HK-2 (cell line): Measurements from ENCODE around the gene OTUB2.
"Not testable (repeated sequence)": the region's sequence is repeated elsewhere in the genome, so short reads cannot be mapped to it uniquely, and the experiment has no call there.

Experiments used
- DNase-seq: peaks from one replicate; pipeline ENCODE4 v3.0.0-alpha.2; 2018; ENCODE audit not compliant: unreplicated experiment

The OTUB2 gene

DNA sequence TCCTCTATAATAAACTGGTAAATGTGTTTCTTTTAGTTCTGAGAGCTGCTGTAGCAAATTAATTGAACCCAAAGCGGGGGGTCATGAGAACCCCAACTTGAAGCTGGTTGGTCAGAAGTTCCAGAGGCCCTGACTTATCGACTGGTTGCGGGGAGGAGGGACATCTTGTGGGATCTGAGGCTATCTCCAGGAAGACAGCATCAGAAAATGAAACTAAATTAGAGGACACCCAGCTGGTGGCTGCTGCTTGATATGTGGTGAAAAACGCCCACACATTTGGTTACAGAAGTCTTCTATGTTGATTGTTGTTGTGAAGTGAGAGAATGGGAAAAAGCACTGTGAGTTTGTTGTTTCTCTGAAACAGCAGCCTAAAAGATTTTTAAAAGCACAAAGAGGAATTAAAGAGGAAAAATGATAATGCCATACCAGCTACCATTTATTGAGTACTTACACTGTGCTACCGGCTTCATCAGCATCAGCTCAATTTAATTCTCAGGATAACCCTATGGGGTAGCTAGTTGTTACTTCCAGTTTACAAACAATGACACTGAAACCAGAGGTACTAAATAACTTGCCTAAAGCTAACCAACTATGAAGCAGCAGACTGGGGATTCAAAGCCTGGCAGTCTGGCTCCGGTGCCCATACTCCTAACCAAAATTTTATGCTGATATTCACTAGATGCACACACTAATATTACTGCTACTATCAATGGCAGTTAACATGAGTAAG lies 30.6 kb downstream of the OTUB2 start:
- DNase-seq, result no peak

- DNase-seq, result no peak
Measured at GRCh38 chr14:94058128-94058673, 32.1 kb downstream of the OTUB2 start.

GRCh38 chr14:94058674-94059138 lies 32.6 kb downstream of the OTUB2 start:
- DNase-seq, result no peak

DNA sequence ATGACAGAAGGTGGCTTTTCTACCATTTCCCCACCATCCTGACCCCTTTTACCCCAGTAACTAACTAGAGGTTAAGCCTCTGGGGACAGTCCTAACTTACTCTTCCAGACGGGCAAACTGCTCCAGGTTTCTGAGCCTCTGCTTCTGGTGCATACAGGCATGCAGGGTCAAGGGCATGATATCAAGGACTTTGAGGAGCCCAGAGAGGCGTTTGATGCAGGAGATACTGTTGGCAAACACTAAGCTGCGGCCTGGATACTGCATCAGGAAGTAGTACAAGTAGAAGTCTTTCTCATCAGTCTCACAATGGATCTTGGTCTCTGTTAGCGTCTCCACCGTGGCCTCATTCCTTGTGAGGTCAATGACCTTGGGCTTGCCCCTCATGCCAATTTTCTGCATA lies 33.9 kb downstream of the OTUB2 start:
- DNase-seq, result no peak

- DNase-seq, result peak; percentile 57
Measured at GRCh38 chr14:94062344-94062940, 36.3 kb downstream of the OTUB2 start.

DNA sequence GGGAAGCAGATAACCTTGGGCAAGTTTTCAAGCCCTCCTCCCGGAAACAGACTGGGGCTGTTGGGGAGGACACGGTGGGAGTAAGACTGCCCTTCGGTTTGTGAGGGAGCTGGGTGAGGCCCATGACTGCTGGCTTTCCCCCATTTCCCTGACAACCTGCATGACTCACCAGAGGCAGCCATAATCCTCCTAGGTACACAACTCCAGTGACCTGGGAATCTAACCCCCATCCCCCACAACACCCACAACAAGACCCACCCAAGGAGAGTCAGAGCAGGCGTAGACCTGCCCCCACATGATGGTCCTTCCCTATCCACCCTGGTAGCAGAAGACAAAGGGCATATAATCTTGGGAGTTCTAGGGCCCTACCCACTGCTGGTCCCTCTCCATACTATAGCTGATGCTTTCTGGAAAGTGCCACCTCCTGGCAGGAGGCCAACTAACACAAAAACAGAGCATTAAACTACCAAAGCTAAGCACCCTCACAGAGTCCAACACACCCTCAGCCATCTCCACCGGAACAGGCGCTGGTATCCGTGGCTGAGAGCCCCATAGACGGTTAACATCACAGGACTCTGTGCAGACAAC lies 40.0 kb downstream of the OTUB2 start:
- no peak for DNase-seq

GRCh38 chr14:94072076-94072475 lies 45.9 kb downstream of the OTUB2 start:
- DNase-seq, result not testable (repeated sequence)

- no peak for DNase-seq
Measured at GRCh38 chr14:94074534-94074933, 48.4 kb downstream of the OTUB2 start.

DNA sequence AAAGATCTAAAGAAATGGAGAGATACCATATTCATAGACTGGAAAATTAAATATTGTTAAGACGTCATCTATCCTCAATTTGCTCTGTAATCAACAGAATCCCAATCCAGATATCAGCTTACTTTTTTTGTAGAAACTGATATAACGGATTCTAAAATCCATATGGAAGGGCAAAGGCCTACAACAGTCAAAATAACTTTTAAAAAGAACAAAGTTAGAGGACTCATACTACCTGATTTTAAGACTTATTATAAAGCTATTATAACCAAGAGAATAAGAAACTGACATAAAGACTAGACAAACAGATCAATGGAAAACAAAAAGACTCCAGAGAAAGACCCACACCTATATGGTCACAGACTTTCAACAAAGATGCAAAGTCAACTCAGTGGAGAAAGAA lies 48.9 kb downstream of the OTUB2 start:
- no peak for DNase-seq

DNA sequence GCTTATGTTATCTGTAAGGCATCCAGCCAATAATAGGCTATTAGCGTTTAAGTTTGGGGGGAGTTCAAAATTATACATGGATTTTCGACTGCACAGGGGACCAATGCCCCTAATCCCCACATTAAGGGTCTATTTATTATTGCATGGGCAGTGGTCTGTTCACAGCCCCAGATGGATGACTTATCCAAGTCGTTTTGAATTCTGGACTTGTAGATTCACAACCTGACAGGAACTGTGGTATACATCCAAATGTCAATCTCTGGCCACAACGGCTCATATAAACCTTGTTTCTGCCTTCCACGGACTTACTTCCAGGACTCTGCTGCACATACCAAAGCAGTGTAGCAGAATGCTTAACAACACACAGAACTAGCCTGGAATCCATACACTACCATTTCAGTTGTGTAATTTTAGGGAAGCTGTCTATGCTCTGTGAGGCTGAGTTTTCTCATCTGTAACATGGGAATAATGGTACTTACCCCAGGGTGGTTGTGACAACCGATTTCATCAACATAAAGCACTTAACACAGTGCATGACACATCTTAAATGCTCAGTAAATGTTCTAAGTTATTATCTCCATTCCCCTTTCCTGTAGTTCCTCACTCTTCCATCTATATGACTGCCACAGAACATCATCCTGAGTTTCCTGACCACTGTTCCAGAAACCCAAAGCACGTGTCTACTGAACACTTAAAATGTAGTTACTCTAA lies 51.1 kb downstream of the OTUB2 start:
- DNase-seq, result no peak

- DNase-seq, result no peak
Measured at GRCh38 chr14:94077823-94078222, 51.7 kb downstream of the OTUB2 start.

DNA sequence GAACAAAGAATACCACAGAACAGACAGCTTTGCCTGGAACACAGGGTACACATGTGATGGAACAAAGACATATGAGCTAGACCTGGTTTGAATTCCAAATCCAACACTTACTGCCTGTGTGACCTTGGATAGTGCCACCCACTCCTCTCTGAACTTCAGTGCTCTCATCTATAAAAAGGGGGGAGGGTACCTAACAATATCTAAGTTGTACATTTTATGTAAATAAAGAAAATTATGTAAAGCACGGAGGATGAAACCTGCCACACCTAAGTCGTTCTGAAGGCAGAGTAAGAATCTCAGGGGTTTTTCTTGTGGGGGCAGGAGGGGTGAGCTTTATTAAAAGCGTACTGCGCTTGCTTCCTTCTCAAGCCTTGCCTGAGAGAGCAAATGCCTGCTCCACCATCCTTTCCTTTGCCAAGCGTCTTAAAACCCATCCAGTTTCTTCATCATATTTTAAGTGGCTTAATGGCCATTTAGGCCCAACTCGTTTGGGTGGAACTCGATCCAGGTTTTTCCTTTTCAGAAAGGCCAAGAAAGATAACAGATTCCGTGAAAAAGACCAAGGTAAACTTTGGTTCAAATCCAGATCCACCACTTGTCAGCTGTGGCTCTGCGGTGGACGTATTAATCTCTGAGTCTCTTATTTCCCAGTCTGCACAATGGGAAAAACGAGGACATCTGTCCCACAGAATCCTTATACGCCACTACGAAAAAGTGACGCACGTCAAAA lies 53.9 kb downstream of the OTUB2 start:
- no peak for DNase-seq

DNA sequence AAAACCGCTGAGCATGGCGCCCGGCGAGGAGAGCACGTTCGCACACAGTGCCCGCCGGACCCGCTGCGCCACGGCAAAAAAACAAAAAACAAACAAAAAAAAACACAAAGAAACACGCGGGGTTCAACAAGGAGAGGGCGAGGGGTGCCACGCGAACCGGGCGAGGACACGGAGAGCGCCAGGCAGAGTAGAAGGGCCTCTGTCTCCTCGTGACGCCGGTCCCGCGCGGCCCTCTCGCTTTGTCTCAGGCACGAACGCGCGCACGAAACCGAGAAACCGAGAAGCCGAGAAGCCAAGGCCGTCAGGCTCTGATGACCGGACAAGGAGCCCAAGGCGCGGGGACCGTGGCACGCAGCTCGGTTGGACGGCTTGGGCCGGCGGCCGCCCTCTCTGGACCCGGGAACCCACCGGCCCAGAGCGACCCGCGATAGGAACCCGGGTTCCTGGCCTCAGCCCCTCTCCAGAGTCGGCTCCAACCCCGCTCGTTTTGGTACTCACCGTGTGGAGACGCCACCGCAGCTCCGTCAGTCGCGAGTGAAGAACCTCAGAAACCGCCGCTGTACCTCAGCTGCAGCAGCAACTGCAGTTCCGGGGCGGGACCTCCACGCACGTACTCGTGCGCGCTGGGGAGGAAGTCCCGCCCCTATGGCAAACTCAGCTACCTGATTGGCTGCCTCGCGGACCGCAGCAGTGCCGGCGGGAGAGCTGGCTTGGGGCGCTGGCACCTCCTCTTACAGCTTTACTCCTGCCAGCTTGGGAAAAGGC lies 54.7 kb downstream of the OTUB2 start, which contains the start of the genes DDX24 and IFI27L1:
DDX24 (minus strand) TSS at position 582 of the 765 bp plus-strand sequence. CDS start 1,460 bp downstream, outside the sequence.
IFI27L1 (plus strand) TSS at position 690 of the 765 bp plus-strand sequence. CDS start 15,628 bp downstream, outside the sequence.
- DNase-seq, result peak; percentile 96

DNA sequence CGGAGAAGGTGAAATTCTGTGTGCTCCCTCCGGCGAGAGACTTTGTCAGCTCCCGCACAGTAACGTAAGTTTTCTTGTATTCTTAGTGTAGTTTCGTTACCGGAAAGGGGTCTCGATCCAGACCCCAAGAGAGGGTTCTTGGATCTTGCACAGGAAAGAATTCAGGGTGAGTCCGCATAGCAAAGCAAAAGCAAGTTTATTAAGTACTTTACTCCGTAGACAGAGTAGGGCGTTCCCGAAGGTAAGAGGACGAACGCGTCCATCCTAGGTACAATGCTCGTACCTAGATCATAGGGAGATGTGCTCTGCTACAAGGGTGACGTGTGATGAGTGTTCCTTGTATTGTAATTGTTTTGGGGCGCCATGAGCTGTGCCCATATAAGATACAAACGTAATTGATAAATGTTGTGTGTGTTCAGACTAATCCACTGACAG lies 55.3 kb downstream of the OTUB2 start:
- no peak for DNase-seq

- DNase-seq, result no peak
Measured at GRCh38 chr14:94087891-94088290, 61.8 kb downstream of the OTUB2 start.

GRCh38 chr14:94088516-94088915 lies 62.4 kb downstream of the OTUB2 start:
- DNase-seq, result no peak

DNA sequence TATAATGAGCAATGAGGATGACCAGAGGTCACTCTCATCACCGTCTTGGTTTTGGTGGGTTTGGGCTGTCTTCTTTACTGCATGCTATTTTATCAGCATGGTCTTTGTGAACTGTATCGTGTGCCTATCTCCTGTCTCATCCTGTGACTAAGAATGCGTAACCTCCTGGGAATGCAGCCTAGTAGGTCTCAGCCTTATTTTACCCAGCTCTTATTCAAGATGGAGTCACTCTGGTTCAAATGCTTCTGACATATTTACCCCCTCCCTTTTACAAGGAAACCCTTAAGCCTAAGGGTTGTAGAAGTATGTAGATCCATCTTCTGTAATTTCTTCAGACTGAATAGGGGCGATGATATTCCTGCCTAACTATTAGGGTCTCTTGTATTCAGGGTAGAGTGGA lies 63.3 kb downstream of the OTUB2 start:
- DNase-seq, result no peak

DNA sequence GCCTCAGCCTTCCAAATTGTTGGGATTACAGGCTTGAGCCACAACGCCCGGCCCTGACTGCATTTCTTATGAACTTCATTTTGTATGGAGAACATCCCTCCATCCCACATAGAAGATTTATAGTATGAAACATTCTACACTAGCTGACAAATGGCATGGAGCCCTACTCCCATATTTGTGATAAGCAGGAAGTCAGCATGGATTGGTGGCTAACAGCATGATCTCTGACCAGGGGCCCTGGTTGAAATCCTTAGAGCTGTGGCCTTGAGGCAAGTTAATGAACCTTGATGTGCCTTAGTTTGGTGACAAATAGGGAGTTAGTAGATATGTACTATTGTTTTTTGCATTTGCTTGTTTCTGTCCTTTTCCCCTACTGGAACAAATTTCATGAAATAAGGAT lies 67.3 kb downstream of the OTUB2 start:
- no peak for DNase-seq

DNA sequence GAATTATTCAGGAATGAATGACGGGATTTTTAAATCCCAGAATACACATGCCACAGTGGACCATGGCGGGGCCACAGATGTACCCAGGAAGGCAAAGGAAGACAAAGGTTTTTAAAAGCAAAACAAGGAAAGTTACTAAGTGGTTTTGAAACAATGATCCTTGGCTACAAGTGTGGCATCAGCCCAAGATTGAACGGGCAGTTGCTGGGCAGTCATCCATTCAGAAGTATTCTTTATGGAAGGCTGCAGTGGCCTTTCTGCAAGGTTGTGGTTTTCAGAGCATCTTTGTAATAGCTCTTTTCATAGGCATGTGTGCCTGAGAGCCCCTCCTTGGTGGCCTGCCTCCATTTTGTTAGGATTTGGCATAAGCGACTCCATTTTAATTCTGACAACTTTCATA lies 71.0 kb downstream of the OTUB2 start:
- DNase-seq, result no peak
